GM20431 (cell line): ENCODE results near the gene YBX2.
"Not testable (repeated sequence)": the region's sequence is repeated elsewhere in the genome, so short reads cannot be mapped to it uniquely, and the experiment has no call there.

Experiments
- in situ Hi-C: fragments of 300-500 bp; cut with MseI, MboI; formaldehyde crosslinking; loops from one replicate; pipeline ENCODE4 v1.15.0; 2020; ENCODE audit warnings: low sequenced_read_pairs; ENCODE audit not compliant: unreplicated experiment

YBX2 gene

GRCh38 chr17:7251661-7252175 lies 42.7 kb downstream of the YBX2 start, which contains the start of gene CTDNEP1:
Gene CTDNEP1 (minus strand): TSS chr17:7251734. CDS start chr17:7251296, 438 bp downstream.
- in situ Hi-C loops: no loop called here

DNA sequence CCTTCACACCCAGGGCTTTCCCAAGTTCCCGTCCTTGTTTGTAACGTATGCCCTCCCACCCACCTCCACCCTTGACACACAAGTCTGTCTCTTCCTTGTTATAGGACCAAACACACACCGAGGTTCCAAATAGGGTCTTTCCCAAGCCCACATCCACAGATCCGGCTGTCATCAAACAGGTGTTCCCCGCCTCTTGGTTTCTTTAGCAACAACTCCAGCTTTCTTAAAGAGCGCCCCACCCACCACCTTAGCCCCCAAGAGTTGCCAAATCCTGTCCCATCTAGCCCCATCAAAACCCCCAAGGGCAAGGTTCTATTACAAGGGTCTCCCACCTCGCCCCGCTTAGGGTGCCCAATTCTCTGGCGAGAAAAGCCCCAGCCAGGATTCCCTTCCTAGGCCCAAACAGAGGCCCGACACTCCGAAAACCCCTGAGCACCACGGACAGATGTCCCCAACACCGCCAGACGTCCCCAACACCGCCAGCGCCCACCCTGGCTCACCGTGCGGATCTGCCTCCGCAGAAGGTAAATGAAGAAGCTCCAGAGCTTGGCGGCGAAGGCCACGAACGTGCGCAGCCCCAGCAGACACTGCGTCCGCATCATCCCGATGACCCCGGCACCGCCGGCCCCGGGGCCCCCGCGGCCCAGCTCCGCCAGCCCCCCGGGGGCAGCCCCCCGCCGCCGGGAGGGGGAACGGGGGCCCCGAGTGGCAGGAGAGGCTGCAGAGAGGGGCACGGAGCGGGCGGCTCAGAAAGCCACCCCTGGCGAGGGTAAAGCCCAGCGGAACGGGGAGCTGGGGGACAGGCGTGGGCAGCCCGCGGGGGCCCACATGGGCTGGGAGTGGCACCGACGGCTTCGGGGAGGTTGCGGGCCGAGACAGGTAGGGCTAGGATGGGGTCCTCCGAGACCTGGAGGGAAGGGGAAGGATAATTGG lies 43.5 kb downstream of the YBX2 start:
- in situ Hi-C loops: no loop called here

DNA sequence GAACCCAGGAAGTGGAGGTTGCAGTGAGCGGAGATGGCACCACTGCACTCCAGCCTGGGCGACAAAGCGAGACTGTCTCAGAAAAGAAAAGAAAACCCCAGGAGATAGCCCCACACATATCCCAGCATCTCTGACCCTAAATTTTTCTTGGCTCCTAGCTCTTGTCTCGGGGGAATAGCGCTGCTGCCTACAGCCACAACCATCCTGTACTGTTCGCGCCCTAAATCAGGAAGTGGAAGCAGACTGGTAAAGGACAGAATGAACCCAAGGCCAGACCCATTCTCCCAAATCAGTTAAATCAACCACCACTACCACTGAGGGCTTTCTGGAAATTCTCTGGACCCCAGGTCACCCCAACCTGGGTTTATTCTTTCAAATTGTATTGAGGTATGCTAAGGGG lies 44.6 kb downstream of the YBX2 start:
- in situ Hi-C loops: no loop called here

- in situ Hi-C loops: no loop called here
These were observed 45.2 kb downstream of the YBX2 start for GRCh38 chr17:7249214-7249613.

- in situ Hi-C loops: no loop called here
These were observed 45.6 kb downstream of the YBX2 start for GRCh38 chr17:7248796-7249195.

GRCh38 chr17:7246779-7247178 lies 47.7 kb downstream of the YBX2 start:
- in situ Hi-C loops: no loop called here

- in situ Hi-C loops: not testable (repeated sequence)
These were observed 50.6 kb downstream of the YBX2 start for GRCh38 chr17:7243838-7244237.

GRCh38 chr17:7243453-7243729 lies 51.0 kb downstream of the YBX2 start:
- in situ Hi-C loops: no loop called here

DNA sequence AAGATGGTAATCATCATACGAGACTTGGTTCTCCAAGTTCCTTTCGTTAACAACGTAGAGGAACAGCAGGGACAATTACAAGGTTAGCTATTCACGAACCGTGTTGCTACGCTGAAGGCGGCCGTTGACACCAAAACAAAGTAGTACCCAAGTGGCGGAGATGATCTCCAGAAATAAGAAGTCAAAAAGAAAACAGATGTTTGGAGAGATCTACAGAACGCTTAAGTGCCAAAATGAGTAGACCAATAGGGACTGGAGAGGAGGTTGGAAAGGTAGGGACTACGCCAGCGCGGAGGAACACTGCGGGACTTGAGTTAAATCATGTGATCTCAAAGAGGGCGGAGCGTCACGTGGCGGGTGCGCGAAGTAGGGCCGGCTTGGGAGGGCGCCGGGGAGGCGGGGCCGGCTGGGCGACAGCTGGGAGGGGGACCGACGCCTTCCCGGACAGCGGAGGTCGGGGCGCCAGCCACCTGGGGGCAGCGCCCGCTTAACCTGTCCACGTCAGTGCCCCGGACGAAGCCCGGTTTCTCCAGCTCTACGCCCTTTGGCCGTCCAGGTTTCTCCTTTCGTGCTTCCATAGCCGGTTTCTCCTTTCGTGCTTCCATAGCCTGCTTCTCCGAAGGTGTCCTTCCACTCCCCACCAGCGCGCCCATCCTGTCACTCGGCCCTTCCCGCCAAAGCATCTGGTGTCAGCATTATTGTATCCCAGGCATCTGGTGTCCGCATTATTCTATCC lies 51.6 kb downstream of the YBX2 start:
- in situ Hi-C loops: no loop called here

DNA sequence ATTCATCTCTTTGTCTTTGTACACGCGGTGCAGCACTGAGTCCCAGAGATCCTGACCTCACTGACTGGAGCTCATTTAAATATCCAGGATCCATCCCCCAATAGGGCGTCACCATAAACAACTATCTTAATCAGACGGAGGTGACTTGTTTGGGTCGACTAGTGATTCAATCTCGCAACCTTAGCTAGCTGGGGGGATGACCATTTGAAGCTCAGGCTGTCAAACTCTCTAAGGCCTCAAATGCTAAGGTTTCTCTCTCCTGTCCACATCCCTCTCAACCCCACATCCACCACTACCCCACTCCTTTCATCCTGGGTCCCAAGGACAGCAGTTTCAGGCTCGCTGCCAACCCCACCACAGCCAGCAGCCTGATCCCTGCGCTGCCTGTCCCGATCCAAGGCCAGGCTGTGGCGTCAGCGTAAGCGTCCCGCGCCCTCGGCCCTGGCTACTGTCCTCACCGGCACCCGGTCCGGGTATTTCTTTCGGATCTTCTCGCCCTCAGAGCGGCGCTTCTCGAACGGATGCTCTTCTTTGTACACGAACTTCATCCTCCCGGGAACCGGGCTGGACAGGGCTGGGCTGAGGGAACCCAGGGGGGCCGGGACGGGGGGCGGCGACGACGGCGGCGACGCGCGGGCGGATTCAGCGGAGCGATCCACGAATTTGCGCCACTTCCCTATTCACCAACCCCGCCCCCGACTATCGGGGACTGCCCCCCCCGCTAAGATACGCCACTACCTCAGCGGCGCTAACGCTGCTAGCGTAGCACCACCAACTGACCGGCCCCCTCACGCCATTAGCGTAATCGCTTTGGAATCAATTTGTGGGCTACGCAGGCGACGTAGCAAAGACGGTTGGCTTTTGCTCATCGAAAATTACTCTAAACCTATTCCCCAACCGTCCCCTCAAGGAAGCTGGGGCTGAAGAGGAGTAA lies 52.4 kb downstream of the YBX2 start, which contains the start of gene GABARAP:
Gene GABARAP, minus strand, starts transcription at position 667 of the 934 bp plus-strand sequence. Its CDS starts 119 bp downstream, at position 548.
- in situ Hi-C loops: no loop called here

DNA sequence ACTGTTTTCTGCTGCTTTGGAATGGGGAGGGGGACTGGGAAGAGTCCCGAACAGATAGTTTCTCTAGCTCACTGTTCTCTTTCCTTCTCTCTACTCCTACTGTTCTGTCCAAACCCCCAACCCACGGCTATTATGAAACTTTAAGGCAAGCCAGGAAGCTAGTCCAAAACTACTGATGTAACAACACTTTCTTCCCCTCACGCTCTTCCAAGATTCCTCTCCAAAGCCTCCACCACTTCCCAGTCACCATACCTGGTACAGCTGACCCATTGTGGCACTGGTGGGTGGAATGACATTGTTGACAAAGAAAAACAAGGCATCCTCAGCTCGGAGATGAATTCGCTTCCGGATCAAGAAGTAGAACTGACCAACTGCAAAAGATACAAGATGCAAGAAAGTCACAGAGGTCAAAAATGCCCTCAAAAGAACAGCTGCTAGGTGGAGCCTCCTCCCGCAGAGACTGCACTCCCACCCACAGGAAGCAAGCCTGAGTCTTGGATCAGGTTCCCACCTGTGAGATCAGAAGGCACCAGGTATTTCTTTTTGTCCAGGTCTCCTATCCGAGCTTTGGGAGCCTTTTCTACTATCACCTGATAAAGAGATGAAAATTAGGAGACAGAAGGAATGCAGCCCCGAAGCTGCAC lies 53.2 kb downstream of the YBX2 start:
- in situ Hi-C loops: no loop called here

DNA sequence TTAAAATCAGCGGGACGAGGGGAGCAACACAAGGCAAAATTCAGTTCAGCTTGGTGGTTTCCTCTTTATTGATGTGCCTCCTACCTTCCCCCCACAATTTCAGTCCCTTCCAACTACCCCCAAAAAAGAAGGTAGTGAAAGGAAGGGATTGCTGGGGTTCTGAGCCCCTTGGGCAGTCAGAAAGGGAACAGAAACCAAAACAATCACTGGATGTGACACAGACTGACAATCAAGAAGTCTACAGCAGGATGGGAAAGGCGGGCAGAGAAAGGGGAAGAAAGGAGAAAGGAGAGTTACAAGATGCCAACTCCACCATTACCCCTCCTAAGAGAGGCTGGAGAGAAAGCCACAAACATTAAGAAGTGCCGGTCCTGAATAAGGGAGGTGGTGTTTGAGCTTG lies 54.1 kb downstream of the YBX2 start:
- in situ Hi-C loops: no loop called here

DNA sequence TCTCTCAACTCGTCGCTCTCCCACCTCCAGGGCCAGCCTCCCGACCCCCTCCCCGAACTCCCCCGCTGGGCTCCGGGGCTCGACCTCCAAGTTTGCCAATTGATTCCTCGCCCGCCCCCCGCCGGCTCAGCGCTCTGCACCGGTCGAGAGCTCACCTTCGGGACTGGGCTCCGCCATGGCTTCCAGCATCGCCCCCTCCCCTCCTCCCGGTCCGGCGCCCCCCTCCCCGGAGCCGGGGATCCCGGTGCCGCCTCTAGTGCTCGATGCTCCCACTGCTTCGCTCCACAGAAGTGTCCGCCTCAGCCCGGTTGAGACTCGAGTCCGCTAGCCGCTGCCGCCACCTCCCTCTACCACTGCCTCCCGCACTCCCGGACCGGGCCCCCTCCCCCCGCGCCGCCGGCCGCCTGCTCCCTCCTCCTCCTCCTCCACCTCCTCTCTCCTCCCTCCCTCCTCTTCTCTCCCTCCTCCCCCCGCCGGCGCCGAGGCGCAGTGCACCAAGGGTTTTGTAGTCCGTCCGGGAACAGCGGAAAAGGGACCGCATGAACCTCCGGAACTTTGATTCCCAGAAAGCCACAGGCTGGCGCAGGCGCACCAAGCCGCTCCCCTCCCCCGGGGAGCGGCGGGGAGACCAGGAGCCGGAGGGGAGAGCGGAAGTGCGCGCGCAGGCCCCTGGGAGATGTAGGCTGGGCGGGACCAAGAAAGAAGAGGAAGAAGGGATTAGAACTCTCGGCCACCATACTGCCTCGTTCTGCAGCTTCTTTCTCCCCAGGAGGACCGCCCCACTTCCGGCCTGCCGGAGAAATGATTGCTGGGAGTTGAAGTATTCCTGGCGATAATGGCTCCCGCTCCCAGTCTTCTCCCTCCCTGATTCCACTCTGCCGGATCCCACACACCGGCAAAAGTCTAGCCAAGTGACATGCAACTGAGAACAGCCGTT lies 55.1 kb downstream of the YBX2 start, which contains the start of gene PHF23:
Gene PHF23, minus strand, starts transcription at position 367 of the 937 bp plus-strand sequence. Its CDS starts 178 bp downstream, at position 189.
- in situ Hi-C loops: no loop called here

GRCh38 chr17:7238420-7239090 lies 55.9 kb downstream of the YBX2 start:
- in situ Hi-C loops: no loop called here
